HepG2 (cell line): ENCODE data around the gene GAS2L2. TPM values are rescaled to one million over a fixed set of nuclear protein-coding genes. Genes with fewer than 3 reads are reported as not detected.
A peak's percentile ranks its signal among the peaks of the same experiment; 100 is the strongest.

Experiments used
- AHR ChIP-seq: IDR thresholded peaks from 2 replicates; pipeline ENCODE4 v1.6.1; 2018; ENCODE audit warnings: missing genetic modification reagents, missing compliant biosample characterization
- AKNA ChIP-seq: sonication (generic); formaldehyde crosslinking; IDR thresholded peaks from 2 replicates; pipeline ENCODE4 v1.4.0; 2020; ENCODE audit warnings: missing genetic modification reagents, borderline replicate concordance
- CBX5 ChIP-seq: sonication (generic); formaldehyde crosslinking; IDR thresholded peaks from 2 replicates; pipeline ENCODE4 v1.4.0; 2020; ENCODE audit warnings: missing genetic modification reagents, borderline replicate concordance
- CCAR2 ChIP-seq: fragments of 200-400 bp; formaldehyde crosslinking; optimal IDR thresholded peaks from 2 replicates; pipeline ENCODE3; 2018; ENCODE audit warnings: low read depth, mild to moderate bottlenecking, low read length, moderate library complexity
- ETS1 ChIP-seq: sonication (generic); formaldehyde crosslinking; IDR thresholded peaks from 2 replicates; pipeline ENCODE4 v1.4.0; 2020; ENCODE audit warnings: missing genetic modification reagents
- GABPB1 ChIP-seq: IDR thresholded peaks from 2 replicates; pipeline ENCODE4 v1.6.1; 2016; ENCODE audit warnings: mild to moderate bottlenecking, missing genetic modification reagents, moderate library complexity, missing compliant biosample characterization
- KDM6A ChIP-seq: IDR thresholded peaks from 2 replicates; pipeline ENCODE4 v1.6.1; 2016; ENCODE audit warnings: low read depth
- KMT2A ChIP-seq: sonication (generic); formaldehyde crosslinking; IDR thresholded peaks from 2 replicates; pipeline ENCODE4 v1.4.0; 2020; ENCODE audit warnings: missing genetic modification reagents
- KMT2B ChIP-seq: IDR thresholded peaks from 2 replicates; pipeline ENCODE4 v1.6.1; 2016; ENCODE audit warnings: missing genetic modification reagents, missing compliant biosample characterization
- NFE2L1 ChIP-seq: sonication (generic); formaldehyde crosslinking; IDR thresholded peaks from 2 replicates; pipeline ENCODE4 v1.4.0; 2020; ENCODE audit warnings: missing genetic modification reagents, mild to moderate bottlenecking, borderline replicate concordance
- NFE2L2 ChIP-seq: fragments of 150-350 bp; IDR thresholded peaks from 2 replicates; pipeline ENCODE4 v1.6.1; 2014; ENCODE audit warnings: low read length
- NR0B2 ChIP-seq: sonication (generic); formaldehyde crosslinking; IDR thresholded peaks from 2 replicates; pipeline ENCODE4 v1.4.0; 2020; ENCODE audit warnings: mild to moderate bottlenecking, missing genetic modification reagents
- REL ChIP-seq: sonication (generic); formaldehyde crosslinking; conservative IDR thresholded peaks from 2 replicates; pipeline ENCODE4 v1.8.0; 2022; ENCODE audit warnings: mild to moderate bottlenecking, missing genetic modification reagents, moderate library complexity
- RXRA ChIP-seq: sonication (generic); formaldehyde crosslinking; IDR thresholded peaks from 2 replicates; pipeline ENCODE4 v1.5.1; 2020; ENCODE audit warnings: missing genetic modification reagents
- SAP130 ChIP-seq: IDR thresholded peaks from 2 replicates; pipeline ENCODE4 v1.6.1; 2016; ENCODE audit warnings: low read depth
- TEAD3 ChIP-seq: optimal IDR thresholded peaks from 2 replicates; pipeline ENCODE3; 2016; ENCODE audit warnings: borderline replicate concordance
- TMF1 ChIP-seq: sonication (generic); formaldehyde crosslinking; IDR thresholded peaks from 2 replicates; pipeline ENCODE4 v1.8.1; 2022; ENCODE audit warnings: low read depth, missing genetic modification reagents
- U2AF1 ChIP-seq: fragments of 200-400 bp; formaldehyde crosslinking; optimal IDR thresholded peaks from 2 replicates; pipeline ENCODE3; 2017; ENCODE audit warnings: mild to moderate bottlenecking, low read depth, low read length
- ZFP37 ChIP-seq: sonication (generic); formaldehyde crosslinking; IDR thresholded peaks from 2 replicates; pipeline ENCODE4 v1.4.0; 2020; ENCODE audit warnings: missing genetic modification reagents, borderline replicate concordance
- ZNF224 ChIP-seq: sonication (generic); formaldehyde crosslinking; IDR thresholded peaks from 2 replicates; pipeline ENCODE4 v1.5.0; 2020; ENCODE audit warnings: mild to moderate bottlenecking, missing genetic modification reagents
- ZNF674 ChIP-seq: sonication (generic); formaldehyde crosslinking; IDR thresholded peaks from 2 replicates; pipeline ENCODE4 v1.5.0; 2020; ENCODE audit warnings: low read depth, mild to moderate bottlenecking, missing genetic modification reagents
- ZNF781 ChIP-seq: sonication (generic); formaldehyde crosslinking; IDR thresholded peaks from 2 replicates; pipeline ENCODE4 v1.5.1; 2020; ENCODE audit warnings: borderline replicate concordance, mild to moderate bottlenecking, missing genetic modification reagents; ENCODE audit errors: not compliant biosample characterization
- polyA plus RNA-seq, 8 experiments: library from polyadenylated mRNA; depleted of rRNA in 3 of 8; stranded (reverse) in 7 of 8; unstranded in 1 of 8; fragments of >200 nt; fragmentation: Illumina TruSeq in 4 of 8; extraction: Trizol in 4 of 8; gene quantifications; 2 replicates each; pipeline versions ENCODE4 v1.2.1 to v1.2.3, GENCODE V29; 2011 to 2016; ENCODE audit warnings: low read depth in 4 of 8, missing spikeins in 1 of 8, mixed read lengths in 1 of 8; ENCODE audit not compliant: insufficient read depth in 1 of 8
- total RNA-seq, 5 experiments: library from RNA; depleted of rRNA; stranded (reverse); fragments of >200 nt; fragmentation: Illumina TruSeq; extraction: Trizol; gene quantifications; 2 replicates each; pipeline ENCODE4 v1.2.3, GENCODE V29; 2016; ENCODE audit warnings: low read depth in 1 of 5

GAS2L2 gene
- total and polyA plus RNA-seq, 2 of the 13 experiments (the other 11 are each of a cell fraction or from before 2014, with no cell fraction given): not detected

- TF ChIP-seq NFE2L1: no peak
- TF ChIP-seq RXRA (CRISPR knock-in tag): peak; percentile 64; the same call in 1 of the 2 replicates
- TF ChIP-seq TMF1 (CRISPR knock-in tag): peak; percentile 67; the same call in 1 of the 2 replicates
- peak; percentile 82 for TF ChIP-seq GABPB1
- no peak for TF ChIP-seq NFE2L2
- peak; percentile 67; the same call in 1 of the 2 replicates for TF ChIP-seq KMT2A (CRISPR knock-in tag)
- peak; percentile 60; the same call in 1 of the 2 replicates for TF ChIP-seq CBX5 (CRISPR knock-in tag)
- no peak for TF ChIP-seq U2AF1
- TF ChIP-seq TEAD3 (CRISPR knock-in tag): peak; percentile 46
- TF ChIP-seq KMT2B (CRISPR knock-in tag): no peak
- no peak for TF ChIP-seq REL (CRISPR knock-in tag)
- no peak for TF ChIP-seq CCAR2
- TF ChIP-seq SAP130 (CRISPR knock-in tag): peak; percentile 57
- TF ChIP-seq ZNF224 (CRISPR knock-in tag): 0 out of 2 replicates have a peak, but pooled peaks have one; percentile 57
- no peak for TF ChIP-seq ZNF781 (CRISPR knock-in tag)
- TF ChIP-seq AHR (CRISPR knock-in tag): no peak
- TF ChIP-seq ZNF674 (CRISPR knock-in tag): peak; percentile 33; the same call in 1 of the 2 replicates
- peak; percentile 74; the same call in 1 of the 2 replicates for TF ChIP-seq ETS1
- TF ChIP-seq KDM6A (CRISPR knock-in tag): no peak
- peak; percentile 44; the same call in 1 of the 2 replicates for TF ChIP-seq NR0B2
- TF ChIP-seq AKNA (CRISPR knock-in tag): no peak
- TF ChIP-seq ZFP37 (CRISPR knock-in tag): no peak
Measured at GRCh38 chr17:35764123-35764991, 11.3 kb upstream of the GAS2L2 start (continued).
